Thyroid gland (tissue), 4 donors: ENCODE data around the gene FBXO38. TPM values are rescaled to one million over a fixed set of nuclear protein-coding genes. Genes with fewer than 3 reads are reported as not detected.

ENCODE experiments used
- DNase-seq, 2 donors: peaks; one replicate each; pipeline ENCODE4 v3.0.0-alpha.2; 2019
- H3K27ac ChIP-seq, 3 donors: fragments of 200-600 bp; sonication (generic); 1 replicate in 2 of 3; 2 replicates in 1 of 3; pipeline ENCODE4 v1.5.1; 2016 to 2019; ENCODE audit warnings: mild to moderate bottlenecking in 1 of 3, moderate library complexity in 1 of 3
- H3K27me3 ChIP-seq: fragments of 200-600 bp; sonication (generic); one replicate; pipeline ENCODE4 v1.5.1; 2019
- H3K36me3 ChIP-seq, 2 donors: fragments of 200-600 bp; sonication (generic); one replicate each; pipeline ENCODE4 v1.5.1; 2016 to 2019
- H3K4me1 ChIP-seq, 2 donors: fragments of 200-600 bp; sonication (generic); one replicate each; pipeline ENCODE4 v1.5.1; 2017 to 2019
- H3K4me3 ChIP-seq, 3 donors: fragments of 200-600 bp; sonication (generic); replicated peaks in 1 of 3; 1 replicate in 2 of 3; 2 replicates in 1 of 3; pipeline ENCODE4 v1.5.1; 2016; ENCODE audit warnings: mild to moderate bottlenecking in 1 of 3
- H3K9me3 ChIP-seq: fragments of 200-600 bp; sonication (generic); one replicate; pipeline ENCODE4 v1.5.1; 2017
- POLR2A ChIP-seq, 2 donors: fragments of 450-650 bp; IDR thresholded peaks; one replicate each; pipeline ENCODE4 v1.6.1; 2017; ENCODE audit warnings: antibody characterized with exemption in 2 of 2, mild to moderate bottlenecking in 2 of 2, moderate library complexity in 1 of 2
- WGBS, 2 donors: methylation state at CpG; one replicate each; pipeline ENCODE4 v1.1.5; 2017; 5-methylcytosine and 5-hydroxymethylcytosine counted together
- intact Hi-C: fragments of 100-400 bp; cut with DNase I; formaldehyde crosslinking; loops from one replicate; pipeline ENCODE4 v1.15.1; 2023
- total RNA-seq, 4 donors: library from RNA; depleted of rRNA; stranded (reverse); fragments of >200 nt; gene quantifications; one replicate each; pipeline ENCODE4 v1.2.3, GENCODE V29; 2016
- TF ChIP-seq, protein P1 (sequence below), 6 experiments: fragments of 200-600 bp in 3 of 6; fragments of 450-650 bp in 3 of 6; sonication (generic) in 3 of 6; IDR thresholded peaks; one replicate each; pipeline ENCODE4 v1.5.1; 2016 to 2019; ENCODE audit warnings: antibody characterized with exemption in 6 of 6, mild to moderate bottlenecking in 2 of 6, inconsistent platforms in 1 of 6, moderate library complexity in 1 of 6

Gene FBXO38
- total RNA-seq: 10 to 100 TPM; 49.6 to 86.4 (median 64.1) TPM

- 0% methylated on average over 19 to 43 of the region's 45 CpGs for WGBS, 2 donors
- peaks cover 17 to 18% of the 10 kb centered on the region in 2 donors for H3K4me1 ChIP-seq
- TF ChIP-seq POLR2A (IDR thresholded peaks at IDR 0.05): peak in 1 of 2 donors; percentile 88
- TF ChIP-seq, protein P1, sequence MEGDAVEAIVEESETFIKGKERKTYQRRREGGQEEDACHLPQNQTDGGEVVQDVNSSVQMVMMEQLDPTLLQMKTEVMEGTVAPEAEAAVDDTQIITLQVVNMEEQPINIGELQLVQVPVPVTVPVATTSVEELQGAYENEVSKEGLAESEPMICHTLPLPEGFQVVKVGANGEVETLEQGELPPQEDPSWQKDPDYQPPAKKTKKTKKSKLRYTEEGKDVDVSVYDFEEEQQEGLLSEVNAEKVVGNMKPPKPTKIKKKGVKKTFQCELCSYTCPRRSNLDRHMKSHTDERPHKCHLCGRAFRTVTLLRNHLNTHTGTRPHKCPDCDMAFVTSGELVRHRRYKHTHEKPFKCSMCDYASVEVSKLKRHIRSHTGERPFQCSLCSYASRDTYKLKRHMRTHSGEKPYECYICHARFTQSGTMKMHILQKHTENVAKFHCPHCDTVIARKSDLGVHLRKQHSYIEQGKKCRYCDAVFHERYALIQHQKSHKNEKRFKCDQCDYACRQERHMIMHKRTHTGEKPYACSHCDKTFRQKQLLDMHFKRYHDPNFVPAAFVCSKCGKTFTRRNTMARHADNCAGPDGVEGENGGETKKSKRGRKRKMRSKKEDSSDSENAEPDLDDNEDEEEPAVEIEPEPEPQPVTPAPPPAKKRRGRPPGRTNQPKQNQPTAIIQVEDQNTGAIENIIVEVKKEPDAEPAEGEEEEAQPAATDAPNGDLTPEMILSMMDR (IDR thresholded peaks at IDR 0.05): peak in 4 of 6 experiments; percentile 5 to 38 (median 15)
- H3K4me3 ChIP-seq: peak within 1 kb of the TSS; percentile 17 to 77 (median 54)
- no peaks in the 10 kb centered on the region for H3K27me3 ChIP-seq
- H3K9me3 ChIP-seq: no peaks in the 10 kb centered on the region
- peak within 1 kb of the TSS; percentile 65 to 81 (median 80) for H3K27ac ChIP-seq
- H3K36me3 ChIP-seq: no peaks in the 10 kb centered on the region
- peak; percentile 97 to 98 for DNase-seq
- intact Hi-C loops: no loop called here
Measured at GRCh38 chr5:148383564-148384379, at the start of gene FBXO38. Gene FBXO38 (plus strand): TSS chr5:148383958. CDS start chr5:148394777, 10,819 bp downstream.

GRCh38 chr5:148335259-148335658, 48.5 kb upstream of the FBXO38 start, which contains the start of gene SPINK9:
Gene SPINK9 (plus strand): TSS chr5:148335559. CDS start chr5:148335614, 55 bp downstream.
- H3K4me1 ChIP-seq: no peaks in the 10 kb centered on the region
- no peak within 1 kb of the TSS for H3K4me3 ChIP-seq
- H3K9me3 ChIP-seq: no peaks in the 10 kb centered on the region
- TF ChIP-seq, protein P1 (IDR thresholded peaks at IDR 0.05): no peak
- TF ChIP-seq POLR2A (IDR thresholded peaks at IDR 0.05): no peak
- H3K36me3 ChIP-seq: no peaks in the 10 kb centered on the region
- H3K27ac ChIP-seq: no peak within 1 kb of the TSS
- intact Hi-C loops: no loop called here
- H3K27me3 ChIP-seq: no peaks in the 10 kb centered on the region
- no peak for DNase-seq
- WGBS, 2 donors: 95% methylated on average over 3 of the region's 3 CpGs

- Histone ChIP-seq H3K9me3 (no peaks in the 10 kb centered on the region), H3K4me1 (no peaks in the 10 kb centered on the region), H3K27me3 (no peaks in the 10 kb centered on the region), H3K27ac (no peak overlapping the region), H3K36me3 (no peaks in the 10 kb centered on the region), H3K4me3 (no peak overlapping the region)
- WGBS, 2 donors: 85 to 91% methylated on average over 3 of the region's 3 CpGs
- intact Hi-C loops: no loop called here
- no peak for TF ChIP-seq POLR2A (IDR thresholded peaks at IDR 0.05)
- TF ChIP-seq, protein P1 (IDR thresholded peaks at IDR 0.05): no peak
- DNase-seq: no peak
Measured at GRCh38 chr5:148336704-148337435, 46.9 kb upstream of the FBXO38 start.

GRCh38 chr5:148342371-148343045, 41.2 kb upstream of the FBXO38 start:
- Histone ChIP-seq H3K9me3 (no peaks in the 10 kb centered on the region), H3K27me3 (no peaks in the 10 kb centered on the region), H3K27ac (no peak overlapping the region), H3K36me3 (no peaks in the 10 kb centered on the region), H3K4me1 (peaks cover 0 to 4% of the 10 kb centered on the region in 2 donors), H3K4me3 (no peak overlapping the region)
- intact Hi-C loops: no loop called here
- 94% methylated on average over 2 of the region's 2 CpGs for WGBS, 2 donors
- TF ChIP-seq POLR2A (IDR thresholded peaks at IDR 0.05): no peak
- TF ChIP-seq, protein P1 (IDR thresholded peaks at IDR 0.05): no peak
- DNase-seq: no peak
